ENCODE data around the gene ETFA. TPM values are rescaled to one million over a fixed set of nuclear protein-coding genes. Genes with fewer than 3 reads are reported as not detected.
A peak's percentile ranks its signal among the peaks of the same experiment; 100 is the strongest.

The ETFA gene
- total RNA-seq, 1 experiment from 2014 or later, result 84.4 TPM

DNA sequence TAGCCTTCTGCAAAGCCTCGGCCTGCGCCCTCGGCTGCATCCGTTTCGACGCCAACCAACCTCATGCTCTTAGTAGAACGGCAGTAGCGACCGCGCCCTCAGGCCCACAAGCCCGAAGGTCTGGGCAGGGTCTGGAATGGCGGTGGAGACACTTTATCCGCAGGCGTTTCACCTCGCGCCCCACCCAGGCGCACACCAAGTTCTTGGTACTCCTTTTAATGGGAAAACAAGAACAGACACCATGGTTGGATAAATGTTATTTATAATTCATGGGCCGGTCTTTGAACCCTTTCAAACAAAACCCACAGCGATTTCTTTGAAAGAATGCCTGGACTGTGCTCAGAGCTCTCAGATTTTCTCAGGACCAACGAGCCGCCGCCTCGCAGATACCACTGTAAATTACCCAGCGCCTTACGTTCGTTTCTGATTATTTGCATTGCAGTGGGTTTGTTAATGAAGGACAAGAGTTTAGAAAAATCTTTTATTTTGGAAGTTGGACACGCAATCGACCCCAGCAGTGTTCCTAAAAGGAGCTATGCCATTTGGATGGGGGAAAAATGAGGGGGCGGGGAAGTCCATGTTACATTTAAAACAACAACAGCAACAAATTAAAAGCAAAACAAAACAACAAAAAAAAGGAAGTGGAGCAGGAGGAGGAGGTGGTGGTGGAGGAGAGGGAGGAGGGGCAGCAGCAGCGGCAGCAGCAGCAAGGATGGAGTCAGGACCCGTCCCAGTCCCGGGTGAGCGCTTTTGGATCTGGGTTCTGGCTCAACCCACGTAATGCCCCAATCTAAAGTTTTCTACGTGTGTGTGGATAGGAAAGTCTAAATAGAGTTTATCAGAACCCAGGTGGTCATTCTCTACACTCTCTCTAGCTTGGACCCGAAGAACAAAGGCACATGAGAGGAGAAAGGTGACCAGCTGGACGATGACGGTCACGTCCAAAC is 24.3 kb upstream of the ETFA start:
- no peaks in the 10 kb centered on the region for H3K36me3 Mint-ChIP-seq
- CTCF ChIA-PET, result interaction anchor here (0.6 to 3.3 kb wide), 12 partner anchors 11 to 532 kb away, joined by 3 to 22 read pairs (median 4); partner anchors contain the start of gene ETFA
- DNase-seq (ENCODE audit: low spot score) (peak; percentile 63), ATAC-seq (peak; percentile 3; the same call in 1 of the 2 replicates)
- H3K4me1 Mint-ChIP-seq, result peaks cover 42% of the 10 kb centered on the region
- POLR2A ChIA-PET, result interaction anchor here (0.6 to 2.5 kb wide), 8 partner anchors 11 to 1173 kb away, joined by 3 to 29 read pairs (median 4); partner anchors contain the start of gene ETFA
- peak overlapping the region; percentile 73 for H3K4me3 Mint-ChIP-seq
- no peaks in the 10 kb centered on the region for H3K9me3 Mint-ChIP-seq
- H3K27ac Mint-ChIP-seq, result peak overlapping the region; percentile 66; the same call in 1 of the 2 replicates
- peaks cover 85% of the 10 kb centered on the region for H3K27me3 Mint-ChIP-seq (ENCODE audit: low read depth)
- TF ChIP-seq PRDM15 (CRISPR knock-in tag; IDR thresholded peaks at IDR 0.05), result peak; percentile 66
- TF ChIP-seq, protein P1, sequence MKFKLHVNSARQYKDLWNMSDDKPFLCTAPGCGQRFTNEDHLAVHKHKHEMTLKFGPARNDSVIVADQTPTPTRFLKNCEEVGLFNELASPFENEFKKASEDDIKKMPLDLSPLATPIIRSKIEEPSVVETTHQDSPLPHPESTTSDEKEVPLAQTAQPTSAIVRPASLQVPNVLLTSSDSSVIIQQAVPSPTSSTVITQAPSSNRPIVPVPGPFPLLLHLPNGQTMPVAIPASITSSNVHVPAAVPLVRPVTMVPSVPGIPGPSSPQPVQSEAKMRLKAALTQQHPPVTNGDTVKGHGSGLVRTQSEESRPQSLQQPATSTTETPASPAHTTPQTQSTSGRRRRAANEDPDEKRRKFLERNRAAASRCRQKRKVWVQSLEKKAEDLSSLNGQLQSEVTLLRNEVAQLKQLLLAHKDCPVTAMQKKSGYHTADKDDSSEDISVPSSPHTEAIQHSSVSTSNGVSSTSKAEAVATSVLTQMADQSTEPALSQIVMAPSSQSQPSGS (CRISPR knock-in tag; IDR thresholded peaks at IDR 0.05; ENCODE audit: borderline replicate concordance, low read depth), result peak; percentile 52; the same call in 1 of the 2 replicates
- TF ChIP-seq FOXP4 (CRISPR knock-in tag; IDR thresholded peaks at IDR 0.05), result peak; percentile 83
- no peak for TF ChIP-seq RORB (CRISPR knock-in tag; IDR thresholded peaks at IDR 0.05)
- TF ChIP-seq HMGA2 (CRISPR knock-in tag; IDR thresholded peaks at IDR 0.05), result no peak
- TF ChIP-seq JUN (CRISPR knock-in tag; IDR thresholded peaks at IDR 0.05), result no peak
- TF ChIP-seq, protein P2, sequence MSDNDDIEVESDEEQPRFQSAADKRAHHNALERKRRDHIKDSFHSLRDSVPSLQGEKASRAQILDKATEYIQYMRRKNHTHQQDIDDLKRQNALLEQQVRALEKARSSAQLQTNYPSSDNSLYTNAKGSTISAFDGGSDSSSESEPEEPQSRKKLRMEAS (CRISPR knock-in tag; IDR thresholded peaks at IDR 0.05), result peak; percentile 91
- no peak for TF ChIP-seq GTF2I (CRISPR knock-in tag; conservative IDR thresholded peaks at IDR 0.05)
- peak; percentile 82; the same call in 1 of the 2 replicates for TF ChIP-seq ARID4B (CRISPR knock-in tag; IDR thresholded peaks at IDR 0.05; ENCODE audit: borderline replicate concordance)
- TF ChIP-seq GRHL2 (CRISPR knock-in tag; IDR thresholded peaks at IDR 0.05; ENCODE audit: insufficient replicate concordance, severe bottlenecking), result no peak
- no peak for TF ChIP-seq ETV6 (CRISPR knock-in tag; IDR thresholded peaks at IDR 0.05)
- no peak; the same call in 1 of the 2 replicates for TF ChIP-seq E2F4 (CRISPR knock-in tag; IDR thresholded peaks at IDR 0.05; ENCODE audit: borderline replicate concordance, low read depth)
- TF ChIP-seq, protein P3, sequence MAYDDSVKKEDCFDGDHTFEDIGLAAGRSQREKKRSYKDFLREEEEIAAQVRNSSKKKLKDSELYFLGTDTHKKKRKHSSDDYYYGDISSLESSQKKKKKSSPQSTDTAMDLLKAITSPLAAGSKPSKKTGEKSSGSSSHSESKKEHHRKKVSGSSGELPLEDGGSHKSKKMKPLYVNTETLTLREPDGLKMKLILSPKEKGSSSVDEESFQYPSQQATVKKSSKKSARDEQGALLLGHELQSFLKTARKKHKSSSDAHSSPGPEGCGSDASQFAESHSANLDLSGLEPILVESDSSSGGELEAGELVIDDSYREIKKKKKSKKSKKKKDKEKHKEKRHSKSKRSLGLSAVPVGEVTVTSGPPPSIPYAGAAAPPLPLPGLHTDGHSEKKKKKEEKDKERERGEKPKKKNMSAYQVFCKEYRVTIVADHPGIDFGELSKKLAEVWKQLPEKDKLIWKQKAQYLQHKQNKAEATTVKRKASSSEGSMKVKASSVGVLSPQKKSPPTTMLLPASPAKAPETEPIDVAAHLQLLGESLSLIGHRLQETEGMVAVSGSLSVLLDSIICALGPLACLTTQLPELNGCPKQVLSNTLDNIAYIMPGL (CRISPR knock-in tag; IDR thresholded peaks at IDR 0.05), result peak; percentile 56; the same call in 1 of the 2 replicates
- TF ChIP-seq, protein P4, sequence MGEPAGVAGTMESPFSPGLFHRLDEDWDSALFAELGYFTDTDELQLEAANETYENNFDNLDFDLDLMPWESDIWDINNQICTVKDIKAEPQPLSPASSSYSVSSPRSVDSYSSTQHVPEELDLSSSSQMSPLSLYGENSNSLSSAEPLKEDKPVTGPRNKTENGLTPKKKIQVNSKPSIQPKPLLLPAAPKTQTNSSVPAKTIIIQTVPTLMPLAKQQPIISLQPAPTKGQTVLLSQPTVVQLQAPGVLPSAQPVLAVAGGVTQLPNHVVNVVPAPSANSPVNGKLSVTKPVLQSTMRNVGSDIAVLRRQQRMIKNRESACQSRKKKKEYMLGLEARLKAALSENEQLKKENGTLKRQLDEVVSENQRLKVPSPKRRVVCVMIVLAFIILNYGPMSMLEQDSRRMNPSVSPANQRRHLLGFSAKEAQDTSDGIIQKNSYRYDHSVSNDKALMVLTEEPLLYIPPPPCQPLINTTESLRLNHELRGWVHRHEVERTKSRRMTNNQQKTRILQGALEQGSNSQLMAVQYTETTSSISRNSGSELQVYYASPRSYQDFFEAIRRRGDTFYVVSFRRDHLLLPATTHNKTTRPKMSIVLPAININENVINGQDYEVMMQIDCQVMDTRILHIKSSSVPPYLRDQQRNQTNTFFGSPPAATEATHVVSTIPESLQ (CRISPR knock-in tag; IDR thresholded peaks at IDR 0.05), result no peak
- peak; percentile 71; the same call in 1 of the 2 replicates for TF ChIP-seq FOXK1 (CRISPR knock-in tag; IDR thresholded peaks at IDR 0.05)
- TF ChIP-seq, protein P5, sequence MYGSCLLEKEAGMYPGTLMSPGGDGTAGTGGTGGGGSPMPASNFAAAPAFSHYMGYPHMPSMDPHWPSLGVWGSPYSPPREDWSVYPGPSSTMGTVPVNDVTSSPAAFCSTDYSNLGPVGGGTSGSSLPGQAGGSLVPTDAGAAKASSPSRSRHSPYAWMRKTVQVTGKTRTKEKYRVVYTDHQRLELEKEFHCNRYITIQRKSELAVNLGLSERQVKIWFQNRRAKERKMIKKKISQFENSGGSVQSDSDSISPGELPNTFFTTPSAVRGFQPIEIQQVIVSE (CRISPR knock-in tag; IDR thresholded peaks at IDR 0.05; ENCODE audit: borderline replicate concordance), result no peak
